Renal cortex interstitium (tissue), 15 donors: Measurements from ENCODE around the gene MAP4K4. TPM values are rescaled to one million over a fixed set of nuclear protein-coding genes. Genes with fewer than 3 reads are reported as not detected.

Experiments
- DNase-seq, 11 donors: peaks; one replicate each; pipeline ENCODE4 v3.0.0-alpha.2; 2013; ENCODE audit warnings: low read depth in 9 of 11, low spot score in 4 of 11; ENCODE audit errors: extremely low read depth in 1 of 11
- long read RNA-seq, 16 experiments: transcript quantifications; one replicate each; lab custom pipeline, GENCODE V29; 2026
- polyA plus RNA-seq, 3 donors: library from polyadenylated mRNA; unstranded; fragments of 120-200 nt; gene quantifications; one replicate each; pipeline ENCODE4 v1.2.1, GENCODE V29; 2013; ENCODE audit not compliant: insufficient read length in 3 of 3

Gene MAP4K4
- 10 to 100 TPM; 73.1 to 86.2 (median 80.4) TPM for polyA plus RNA-seq
- long read RNA-seq, donor 1, partial matches to known transcripts, result 11 of 11 reads
- long read RNA-seq, donor 1, other reads (novel, unspliced or antisense), result 0 of 11 reads
- long read RNA-seq, donor 2, partial matches to known transcripts, result 30 of 30 reads
- long read RNA-seq, donor 2, other reads (novel, unspliced or antisense), result 0 of 30 reads
- long read RNA-seq, donor 3, partial matches to known transcripts, result 34 of 34 reads
- long read RNA-seq, donor 3, other reads (novel, unspliced or antisense), result 0 of 34 reads
- long read RNA-seq, donor 4, partial matches to known transcripts, result 0 of 1 reads
- long read RNA-seq, donor 4, other reads (novel, unspliced or antisense), result 0 of 1 reads
- long read RNA-seq, donor 5, result 0 reads
- long read RNA-seq, donor 6, partial matches to known transcripts, result 45 of 49 reads
- long read RNA-seq, donor 6, other reads (novel, unspliced or antisense), result 0 of 49 reads
- long read RNA-seq, donor 7, partial matches to known transcripts, result 55 of 56 reads
- long read RNA-seq, donor 7, other reads (novel, unspliced or antisense), result 0 of 56 reads
- long read RNA-seq, donor 8, full-length matches to known transcripts, result 2 of 77 reads
- long read RNA-seq, donor 8, partial matches to known transcripts, result 75 of 77 reads
- long read RNA-seq, donor 8, other reads (novel, unspliced or antisense), result 0 of 77 reads
- long read RNA-seq, donor 9, partial matches to known transcripts, result 14 of 14 reads
- long read RNA-seq, donor 9, other reads (novel, unspliced or antisense), result 0 of 14 reads
- long read RNA-seq, donor 10, partial matches to known transcripts, result 48 of 50 reads
- long read RNA-seq, donor 10, other reads (novel, unspliced or antisense), result 0 of 50 reads
- long read RNA-seq, donor 11, partial matches to known transcripts, result 35 of 35 reads
- long read RNA-seq, donor 11, other reads (novel, unspliced or antisense), result 0 of 35 reads
- long read RNA-seq, donor 12, result 0 reads
- long read RNA-seq, donor 13, partial matches to known transcripts, result 129 of 129 reads
- long read RNA-seq, donor 13, other reads (novel, unspliced or antisense), result 0 of 129 reads
- long read RNA-seq, donor 14, partial matches to known transcripts, result 9 of 10 reads
- long read RNA-seq, donor 14, other reads (novel, unspliced or antisense), result 0 of 10 reads
- long read RNA-seq, donor 15, partial matches to known transcripts, result 18 of 19 reads
- long read RNA-seq, donor 15, other reads (novel, unspliced or antisense), result 0 of 19 reads
- long read RNA-seq, donor 16, partial matches to known transcripts, result 151 of 151 reads
- long read RNA-seq, donor 16, other reads (novel, unspliced or antisense), result 0 of 151 reads

DNA sequence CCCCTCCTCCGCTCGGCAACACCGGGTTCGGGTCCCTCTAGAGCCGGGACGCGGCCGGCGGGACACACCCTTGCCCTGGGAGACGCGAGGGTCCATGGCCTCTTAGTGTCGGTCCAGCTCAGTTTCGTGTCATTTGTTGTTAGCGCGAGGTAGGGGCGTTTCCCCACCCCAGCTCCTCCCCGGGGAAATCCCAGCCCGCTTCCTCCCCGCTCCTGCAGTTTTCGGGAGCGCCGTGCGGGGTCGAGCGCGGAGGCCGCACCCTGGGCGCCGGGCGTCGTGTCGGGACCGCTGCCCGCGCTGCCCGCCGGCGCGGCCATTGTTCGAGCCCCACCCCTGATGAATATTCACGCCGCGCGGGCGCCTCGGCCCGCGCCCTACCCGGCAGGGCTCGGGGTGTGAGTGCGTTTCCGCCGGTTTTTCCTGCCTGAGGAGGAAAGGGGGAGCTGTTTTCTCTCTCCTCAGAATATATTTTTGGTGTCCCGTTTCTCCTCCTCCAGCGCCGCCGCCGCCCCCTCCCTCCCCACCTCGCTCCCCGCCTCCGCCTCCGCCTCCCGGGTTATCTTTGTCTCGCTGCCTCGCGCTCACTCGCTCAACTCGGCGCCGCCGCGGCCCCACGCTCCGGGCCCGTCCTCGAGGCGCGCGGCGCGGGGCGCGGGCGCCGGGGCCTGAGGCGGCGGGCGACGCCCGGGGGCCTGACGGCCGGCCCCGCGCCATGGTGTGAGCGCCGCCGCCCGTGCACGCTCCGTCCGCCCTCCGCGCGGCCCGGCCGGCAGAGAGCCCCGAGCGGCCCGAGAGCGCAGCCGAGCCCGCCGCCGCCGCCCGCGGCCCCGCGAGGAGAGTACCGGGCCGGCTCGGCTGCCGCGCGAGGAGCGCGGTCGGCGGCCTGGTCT, at the start of gene MAP4K4:
MAP4K4 (plus strand) TSS at position 584 of the 890 bp plus-strand sequence. CDS start 374 bp downstream, outside the sequence.
- DNase-seq, result peak in 8 of 11 donors; percentile 41 to 72 (median 68)

DNA sequence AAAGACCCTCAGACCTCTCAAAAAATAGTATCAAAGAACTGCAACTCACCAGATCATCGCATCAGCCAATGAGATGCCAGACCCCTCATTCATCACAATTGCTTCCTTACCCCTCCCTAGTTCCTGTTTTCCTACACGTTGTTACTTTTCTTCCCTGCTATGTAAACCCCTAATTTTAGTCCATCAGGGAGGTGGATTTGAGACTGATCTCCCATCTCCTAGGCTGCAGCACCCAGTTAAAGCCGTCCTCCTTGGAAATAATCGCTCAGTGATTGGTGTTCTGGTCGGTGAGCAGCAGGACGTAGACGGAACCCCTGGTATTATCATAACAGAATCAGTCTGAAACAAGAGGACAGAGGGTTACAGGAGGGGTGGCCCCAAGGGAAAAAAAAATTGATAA, 44.0 kb upstream of the MAP4K4 start:
- DNase-seq, result no peak

DNA sequence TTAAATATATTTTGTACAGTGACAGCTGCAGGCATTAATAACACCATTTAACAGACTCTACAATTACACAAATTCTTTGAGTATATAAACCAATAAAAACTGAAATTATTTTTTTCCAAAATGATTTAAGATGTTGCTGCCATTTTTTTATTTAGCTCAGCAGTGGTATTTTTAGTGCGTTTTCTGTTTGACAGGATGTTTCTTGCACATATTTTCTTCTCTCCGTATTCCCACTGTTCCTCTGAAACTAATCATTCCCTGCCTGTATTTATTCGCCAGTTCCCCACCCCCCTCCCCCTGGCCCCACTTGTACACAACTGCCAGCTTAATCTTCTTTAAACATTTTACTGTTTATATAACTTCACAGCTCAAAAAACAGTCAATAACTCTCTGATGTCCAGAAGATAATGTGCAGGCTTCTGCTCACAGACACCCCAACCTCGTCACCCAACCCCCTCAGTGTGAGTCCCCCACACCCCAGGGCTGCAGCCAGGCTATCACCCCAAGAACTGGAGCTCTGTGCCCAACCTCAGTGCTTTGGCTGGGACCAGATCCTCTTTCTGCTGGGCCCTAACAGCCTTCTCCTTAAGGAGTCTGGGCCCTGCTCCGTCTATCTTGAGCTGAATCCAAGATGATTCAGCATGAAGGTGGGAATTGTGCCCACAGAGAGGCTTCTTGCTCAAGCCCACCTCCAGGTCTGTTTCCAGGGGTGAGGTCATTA, 41.6 kb upstream of the MAP4K4 start:
- DNase-seq, result no peak

DNA sequence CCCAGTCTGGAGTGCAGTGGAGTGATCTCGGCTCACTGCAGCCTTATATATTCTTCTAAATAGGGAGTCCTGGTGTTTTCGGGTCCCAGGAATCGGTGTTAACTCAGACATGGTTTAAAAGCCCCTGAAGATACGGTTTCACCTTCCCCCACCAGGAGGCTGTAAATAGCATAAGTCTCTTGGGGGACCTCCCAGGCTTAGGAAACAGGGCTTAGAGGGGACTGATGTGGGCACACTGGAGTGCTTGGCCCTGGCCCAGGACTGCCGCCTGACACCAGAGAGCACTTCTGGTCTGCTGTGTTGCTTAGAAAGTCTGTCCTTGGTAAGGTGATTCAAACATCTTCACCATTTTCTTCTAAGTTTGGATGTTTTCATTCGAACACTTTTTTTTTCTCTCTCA, 39.7 kb upstream of the MAP4K4 start:
- no peak for DNase-seq

GRCh38 chr2:101658387-101658786, 39.1 kb upstream of the MAP4K4 start:
- DNase-seq, result no peak

DNA sequence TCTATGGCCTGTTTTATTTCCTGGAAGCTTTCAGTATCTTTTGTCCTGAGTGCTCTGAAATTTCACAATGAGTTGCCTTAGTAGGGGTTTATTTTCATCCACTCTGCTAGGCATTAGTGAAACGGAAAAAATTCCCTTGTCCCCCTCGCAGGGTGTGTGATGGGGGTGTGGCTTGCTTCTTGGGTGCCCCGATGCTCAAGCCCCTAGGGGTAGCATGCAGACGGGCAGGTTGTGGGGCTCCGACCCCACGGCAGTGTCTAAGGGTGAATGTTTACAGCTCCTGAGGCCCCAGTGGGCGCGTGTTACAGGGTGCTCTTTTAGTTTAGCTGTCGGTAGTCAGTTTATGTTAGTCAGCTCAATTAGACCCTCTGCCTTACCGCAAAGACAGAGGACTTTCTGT, 32.2 kb upstream of the MAP4K4 start:
- DNase-seq, result no peak

GRCh38 chr2:101667823-101668222, 29.7 kb upstream of the MAP4K4 start:
- DNase-seq, result no peak

DNA sequence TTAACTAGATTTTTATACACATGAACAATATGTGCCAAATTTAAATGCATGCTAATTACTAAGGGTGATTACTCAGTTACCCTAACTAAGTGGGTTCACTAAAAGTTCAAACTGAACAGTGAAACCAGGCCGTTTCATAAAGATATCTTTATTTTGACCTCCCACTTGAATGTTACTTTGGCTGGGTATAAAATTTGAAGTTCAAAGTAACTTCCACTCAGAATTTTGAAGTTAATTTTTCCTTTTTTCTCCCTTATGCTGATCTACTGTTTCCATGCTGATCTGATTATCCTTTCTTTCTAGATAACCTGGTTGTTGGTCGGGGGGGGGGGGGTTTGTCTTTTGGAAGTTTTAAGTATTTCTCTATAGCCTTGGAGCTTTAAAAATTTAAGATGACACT, 25.5 kb upstream of the MAP4K4 start:
- DNase-seq, result no peak

- DNase-seq, result no peak
Observed at GRCh38 chr2:101673920-101674319, 23.6 kb upstream of the MAP4K4 start.

DNA sequence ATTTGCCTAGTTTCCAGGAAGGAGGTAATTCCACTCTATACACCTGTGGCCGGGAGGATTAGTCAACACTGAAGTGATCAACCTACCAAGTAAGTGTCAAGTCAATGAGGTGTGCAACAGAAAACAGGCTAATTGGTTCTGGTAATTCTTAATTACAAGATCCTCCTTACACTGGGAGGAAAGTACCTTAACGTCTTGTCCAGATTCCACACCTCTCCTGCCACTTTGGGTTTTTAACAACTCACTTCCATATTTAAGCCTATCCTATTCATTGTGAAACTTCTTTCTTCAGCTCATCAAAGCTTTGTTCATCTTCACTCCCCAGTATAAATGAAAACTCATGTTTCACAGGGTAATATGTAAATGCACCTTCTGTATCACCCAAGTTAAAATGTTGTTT, 22.0 kb upstream of the MAP4K4 start:
- no peak for DNase-seq

DNA sequence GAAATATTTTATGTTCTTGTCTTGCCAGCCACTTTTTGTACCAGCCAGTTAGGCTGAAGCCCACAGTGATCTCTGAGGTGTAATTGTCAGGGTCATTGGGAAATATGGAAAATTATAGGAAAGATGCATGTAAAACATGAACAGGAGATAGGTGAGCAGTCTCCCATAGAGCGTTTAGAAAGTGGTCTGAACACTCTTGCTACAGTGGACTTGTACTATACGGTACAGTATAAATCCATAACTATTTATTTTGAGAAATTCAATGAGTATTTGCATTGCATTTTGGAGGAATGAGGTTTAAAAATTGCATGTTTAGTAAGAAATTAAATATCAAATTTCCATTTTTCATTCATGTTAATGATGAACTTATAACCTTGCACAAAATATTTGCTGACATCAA, 20.8 kb upstream of the MAP4K4 start:
- DNase-seq, result no peak

DNA sequence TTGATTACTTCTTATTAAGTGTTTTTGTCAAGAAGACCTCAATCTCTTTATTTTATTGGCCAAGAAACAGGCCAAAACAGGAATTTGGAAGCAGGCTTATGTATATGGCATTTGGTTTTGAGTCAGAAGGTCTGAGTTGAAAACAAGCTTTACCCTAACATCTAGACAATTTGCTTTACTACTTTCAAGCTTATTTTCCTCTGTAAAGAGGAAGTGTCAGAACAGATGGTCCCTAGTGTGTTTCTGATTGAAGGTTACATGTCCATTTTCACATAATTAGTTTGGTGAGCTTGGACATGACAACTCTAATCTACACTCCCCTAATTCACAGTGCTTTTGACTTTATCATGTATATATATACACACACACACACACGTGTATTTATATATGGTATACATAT, 19.8 kb upstream of the MAP4K4 start:
- DNase-seq, result no peak

DNA sequence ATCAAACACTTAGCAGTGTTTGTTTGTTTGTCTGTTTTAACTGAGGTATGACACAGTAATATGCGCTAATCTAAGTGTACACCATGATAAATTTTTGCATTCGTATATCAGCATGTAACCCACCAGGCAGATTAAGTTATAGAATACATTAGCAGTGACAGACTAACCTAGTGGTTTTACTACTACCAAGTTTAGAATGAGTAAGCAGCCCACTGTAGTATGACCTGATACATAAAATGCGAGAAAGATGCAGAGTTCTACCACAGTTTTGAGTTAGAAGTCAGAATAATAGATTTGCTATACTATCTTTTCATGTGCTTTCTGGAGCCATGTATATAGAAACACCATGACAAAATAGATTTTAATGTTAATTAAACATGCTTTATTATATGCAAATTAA, 19.1 kb upstream of the MAP4K4 start:
- DNase-seq, result no peak

GRCh38 chr2:101679037-101679726, 18.3 kb upstream of the MAP4K4 start:
- no peak for DNase-seq

DNA sequence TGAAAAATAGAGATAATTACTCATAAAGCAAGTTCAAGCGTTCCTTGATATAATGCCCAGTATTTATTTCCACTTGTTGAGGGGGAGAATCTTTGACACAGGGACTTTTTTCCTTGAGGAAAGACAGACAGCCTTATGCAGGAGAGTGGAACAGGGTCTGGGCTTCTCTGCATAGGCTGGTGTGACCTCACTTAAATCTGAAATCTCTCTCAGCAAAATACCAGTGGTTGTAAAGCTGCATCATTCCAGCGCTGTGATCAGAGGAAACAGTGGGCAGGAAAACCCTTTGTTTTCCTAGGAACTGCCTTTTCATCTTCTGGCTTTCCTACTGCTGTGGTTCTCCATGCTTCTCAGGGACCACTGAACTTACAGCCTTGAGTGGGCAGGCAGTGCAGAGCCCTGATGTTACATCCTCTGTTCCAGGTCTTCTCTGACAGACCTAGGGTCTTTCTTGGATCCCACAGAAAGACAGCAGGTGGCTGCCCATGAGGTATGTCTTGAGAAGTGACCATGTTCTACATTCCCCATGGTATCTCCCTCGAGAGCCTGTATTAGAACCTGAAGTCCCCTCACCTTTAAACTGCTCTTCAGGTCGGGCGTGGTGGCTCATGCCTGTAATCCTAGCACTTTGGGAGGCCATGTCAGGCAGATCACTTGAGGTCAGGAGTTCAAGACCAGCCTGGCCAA, 17.6 kb upstream of the MAP4K4 start:
- no peak for DNase-seq

- no peak for DNase-seq
Observed at GRCh38 chr2:101682311-101682710, 15.2 kb upstream of the MAP4K4 start.

DNA sequence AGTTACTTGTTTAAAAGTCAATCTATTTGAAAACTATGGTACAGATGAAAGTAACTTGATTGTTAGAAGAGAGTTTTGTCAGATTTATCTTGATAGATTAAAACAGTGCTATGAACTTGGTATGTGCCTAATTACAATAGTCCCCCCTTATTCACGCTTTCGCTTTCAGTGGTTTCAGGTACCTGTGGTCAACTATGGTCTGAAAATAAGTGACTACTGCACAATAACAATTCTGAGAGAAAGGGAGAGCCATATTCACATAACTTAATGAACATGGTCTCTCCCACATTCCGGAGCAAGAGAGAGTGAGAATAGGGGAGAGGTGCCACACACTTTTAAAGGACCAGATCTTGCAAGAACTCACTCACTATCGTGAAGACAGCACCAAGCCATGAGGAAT, 13.2 kb upstream of the MAP4K4 start:
- no peak for DNase-seq
